COLO829 (cell line): ENCODE measurements around the gene VAT1.

Source experiments
- DNase-seq: peaks from one replicate; pipeline ENCODE4 v3.0.0; 2012; ENCODE audit warnings: low spot score

The VAT1 gene

DNA sequence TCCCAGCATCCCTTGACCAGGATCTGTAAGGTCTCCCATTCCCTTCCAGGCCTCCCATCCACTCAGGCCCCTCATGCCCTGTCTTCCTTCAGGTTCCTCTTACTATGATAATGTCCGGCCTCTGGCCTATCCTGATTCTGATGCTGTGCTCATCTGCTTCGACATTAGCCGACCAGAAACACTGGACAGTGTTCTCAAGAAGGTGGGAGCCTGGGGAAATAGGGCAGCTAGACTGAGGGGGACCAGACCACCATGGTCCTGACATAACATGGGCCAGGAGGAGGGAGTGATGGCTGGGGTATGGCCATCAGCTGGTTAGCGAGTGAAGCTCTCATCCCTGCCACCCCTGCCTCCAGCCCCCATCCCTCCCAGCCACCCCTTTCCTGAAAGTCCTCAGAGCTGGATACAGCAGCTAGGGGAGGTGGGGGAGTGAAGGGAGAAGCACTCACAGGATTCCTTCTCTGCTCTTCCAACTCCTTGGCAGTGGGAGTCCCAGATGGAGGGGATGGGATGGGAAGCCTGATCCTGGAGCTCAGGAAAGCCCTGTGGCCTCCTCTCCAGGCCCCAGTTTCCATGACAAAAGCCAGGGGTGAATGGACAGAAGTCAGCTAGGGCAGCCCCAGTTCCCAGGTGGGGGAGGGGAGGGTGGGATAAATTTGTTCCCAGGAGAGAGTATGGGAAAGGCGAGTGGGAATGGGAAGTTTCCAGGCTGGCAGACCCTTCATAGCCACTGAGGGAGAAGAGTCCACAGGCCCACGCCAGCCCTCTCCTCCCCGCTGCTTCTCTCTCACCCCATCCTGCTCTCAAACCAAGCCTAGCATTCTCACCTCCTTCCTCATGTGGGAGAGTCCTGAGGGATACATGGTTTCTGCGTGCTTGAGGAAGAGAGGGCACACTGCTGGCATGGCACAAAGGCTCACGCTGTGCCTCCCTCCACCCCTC, 5.2 kb upstream of the VAT1 start:
- DNase-seq: no peak

DNA sequence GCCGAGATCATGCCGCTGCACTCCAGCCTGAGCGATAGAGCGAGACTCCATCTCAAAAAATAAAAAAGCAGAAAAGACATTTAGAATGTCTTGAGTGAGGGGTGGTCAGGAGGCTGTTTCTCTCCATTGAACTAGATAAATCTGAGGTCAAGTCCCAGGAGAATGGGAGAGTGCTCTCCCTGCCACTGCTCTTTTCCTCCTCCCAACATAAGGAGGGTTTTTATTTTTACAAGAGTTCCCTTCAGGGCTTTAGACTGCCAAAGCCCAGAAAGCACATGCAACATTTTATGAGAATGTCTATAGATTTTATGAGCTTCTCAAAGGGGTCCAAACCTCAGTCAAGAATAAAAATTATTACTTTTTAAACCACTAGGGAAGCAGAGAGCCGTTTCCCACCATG, 4.4 kb upstream of the VAT1 start:
- no peak for DNase-seq

DNA sequence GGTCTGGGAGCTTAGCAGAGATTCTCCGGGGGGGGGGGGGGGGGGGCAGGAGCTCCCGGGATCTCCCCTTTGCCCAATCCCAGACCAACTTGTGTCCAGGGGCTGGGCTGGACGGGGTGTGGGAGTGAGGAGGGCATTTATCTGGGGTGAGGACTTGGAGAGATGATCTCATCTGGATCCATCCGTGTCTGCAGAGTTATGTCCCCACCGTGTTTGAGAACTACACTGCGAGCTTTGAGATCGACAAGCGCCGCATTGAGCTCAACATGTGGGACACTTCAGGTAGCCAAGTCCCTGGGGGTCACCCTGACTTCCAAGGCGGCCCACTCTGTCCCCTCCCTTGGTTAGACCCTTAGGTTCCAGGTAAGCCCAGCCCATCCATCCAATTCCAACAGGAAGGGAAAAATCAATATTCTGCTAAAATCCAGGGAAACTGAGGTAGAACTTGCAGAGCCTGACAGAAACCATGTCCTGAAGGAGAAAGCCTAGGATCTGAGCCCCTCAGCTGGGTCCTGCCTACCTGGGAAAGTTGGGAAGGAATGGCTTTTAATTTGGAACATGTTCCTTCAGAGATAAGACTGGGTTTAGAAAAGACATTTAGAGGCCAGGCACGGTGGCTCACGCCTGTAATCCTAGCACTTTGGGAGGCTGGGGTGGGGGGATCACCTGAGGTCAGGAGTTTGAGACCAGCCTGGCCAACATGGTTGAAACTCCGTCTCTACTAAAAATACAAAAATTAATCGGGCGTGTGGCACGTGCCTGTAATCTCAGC, 3.8 kb upstream of the VAT1 start:
- DNase-seq: no peak

DNA sequence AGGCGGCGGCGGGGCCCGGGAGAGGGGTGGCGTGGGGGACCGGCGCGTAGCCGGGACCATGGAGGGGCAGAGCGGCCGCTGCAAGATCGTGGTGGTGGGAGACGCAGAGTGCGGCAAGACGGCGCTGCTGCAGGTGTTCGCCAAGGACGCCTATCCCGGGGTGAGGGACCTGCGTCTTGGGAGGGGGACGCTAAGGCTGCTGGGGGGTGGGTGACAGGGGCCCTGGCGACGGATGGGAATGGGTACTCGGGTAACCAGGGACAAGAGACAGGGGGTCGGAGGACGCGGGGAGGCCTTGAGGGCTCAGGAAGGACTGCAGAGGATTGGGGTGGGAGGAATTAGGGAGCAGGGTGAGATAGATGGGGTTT, 3.1 kb upstream of the VAT1 start:
- no peak for DNase-seq

DNA sequence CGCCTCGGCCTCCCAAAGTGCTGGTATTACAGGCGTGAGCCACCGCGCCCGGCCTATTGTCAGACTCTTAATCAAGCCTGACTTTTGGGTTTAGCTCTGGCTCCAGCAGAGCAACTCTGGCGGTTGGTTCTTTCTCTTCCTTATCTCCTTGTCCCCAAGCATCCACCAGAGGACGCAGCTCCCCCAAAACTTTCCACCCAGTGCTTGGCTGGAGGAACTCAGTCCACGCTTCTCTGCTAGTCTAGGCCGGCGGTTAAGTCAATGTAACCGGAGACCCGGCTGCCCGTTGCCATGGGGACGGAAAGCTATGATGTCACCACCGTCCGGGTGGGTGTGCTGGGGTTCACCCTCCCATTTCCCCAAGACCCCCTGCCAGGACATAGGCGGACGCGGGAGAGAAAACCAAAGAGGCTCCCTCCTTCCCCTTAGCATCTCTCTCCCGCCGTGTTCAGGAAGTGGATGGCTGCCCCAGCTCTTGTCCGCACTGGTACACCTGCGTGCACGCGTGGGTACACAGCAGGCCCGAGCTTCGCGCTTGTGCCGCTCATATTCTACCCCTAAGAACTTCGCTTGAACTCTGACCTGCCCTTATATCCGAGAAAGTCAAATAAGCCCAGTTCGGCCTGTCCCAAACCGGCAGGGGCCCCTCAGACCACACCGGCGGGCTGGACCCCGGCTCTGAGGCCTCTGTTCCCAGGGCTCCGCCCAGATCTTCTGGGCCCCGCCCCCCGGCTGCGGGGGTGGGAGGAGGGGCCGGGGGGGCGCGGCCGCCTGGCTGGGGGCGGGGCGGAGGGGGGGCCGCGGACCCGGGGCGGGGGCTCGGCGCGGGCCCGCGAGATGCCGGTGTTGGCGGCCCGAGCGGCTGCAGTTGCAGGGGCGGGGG, 2.5 kb upstream of the VAT1 start, which contains the start of gene RND2:
Gene RND2 (plus strand): TSS at position 825 of the 883 bp plus-strand sequence. CDS start 117 bp downstream, outside the sequence.
- peak; percentile 81 for DNase-seq

DNA sequence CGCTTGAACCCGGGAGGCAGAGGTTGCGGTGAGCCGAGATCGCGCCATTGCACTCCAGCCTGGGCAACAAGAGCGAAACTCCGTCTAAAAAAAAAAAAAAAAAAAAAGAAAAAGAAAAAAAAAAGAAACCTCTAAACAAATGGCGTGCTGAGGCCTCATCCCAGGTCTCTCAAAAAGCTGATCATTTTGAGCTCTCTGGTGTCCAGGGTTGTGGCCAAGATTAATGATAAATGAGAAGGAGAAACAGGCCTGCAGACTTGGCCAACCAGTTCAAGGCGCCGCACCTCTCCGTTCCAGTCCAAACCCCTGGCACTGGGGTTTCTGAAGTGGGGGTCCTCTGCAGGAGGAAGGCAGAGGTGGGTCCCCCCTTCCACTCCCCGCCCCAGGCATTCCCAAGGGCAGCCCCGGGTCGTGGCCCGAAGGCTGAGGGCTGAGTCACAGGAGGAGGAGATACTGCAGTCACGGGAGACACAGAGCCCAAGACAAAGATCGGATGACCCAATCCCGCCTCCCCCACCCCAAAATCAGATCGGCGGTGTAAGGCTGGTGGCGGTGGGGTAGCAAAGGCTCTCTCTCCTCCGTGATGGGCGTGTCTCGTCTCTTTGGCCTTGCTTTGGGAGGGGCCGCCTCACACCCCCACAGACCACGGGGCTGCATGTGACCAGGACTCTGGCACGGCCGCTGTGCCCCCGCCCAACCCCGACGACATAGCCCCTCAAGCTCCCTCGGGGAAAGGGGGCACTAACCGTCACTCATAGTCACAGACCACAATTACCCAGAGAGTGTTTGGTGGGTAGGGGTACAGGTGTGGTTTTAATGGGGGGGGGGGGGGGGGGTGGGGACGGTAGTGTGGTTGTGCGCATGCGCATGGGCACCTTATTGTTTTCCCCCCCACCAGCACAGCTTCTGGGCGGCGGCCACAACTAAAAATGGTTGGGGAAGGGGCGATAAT, 1.1 kb downstream of the VAT1 start:
- peak; percentile 85 for DNase-seq

DNA sequence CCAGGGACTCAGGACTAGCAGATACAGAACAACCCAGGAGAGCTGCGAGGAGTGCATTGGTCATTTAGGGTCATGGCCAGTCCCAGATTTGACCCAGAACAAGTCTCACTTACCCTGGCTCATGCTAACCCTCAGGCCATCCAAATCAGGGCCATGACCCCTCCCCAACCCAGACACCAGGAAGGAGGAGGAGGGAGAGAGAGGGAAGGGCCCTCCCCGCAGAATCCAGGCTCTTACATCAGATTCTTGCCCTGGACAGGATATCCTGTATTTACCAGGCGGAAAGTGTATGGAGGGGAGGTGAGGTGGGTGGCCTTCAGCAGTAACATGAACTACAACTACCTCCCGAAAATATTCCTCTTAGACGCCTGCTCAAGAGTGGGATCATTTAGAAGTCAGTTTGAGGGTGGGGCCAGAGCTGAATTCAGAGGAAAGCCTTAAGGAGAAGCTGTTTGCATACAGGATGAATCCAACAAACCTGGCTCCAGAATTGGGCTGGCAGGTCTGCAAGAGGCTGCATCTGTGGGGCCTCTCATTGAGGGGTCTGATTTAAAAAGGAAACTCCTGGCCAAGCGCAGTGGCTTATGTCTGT, 2.1 kb downstream of the VAT1 start:
- no peak for DNase-seq

DNA sequence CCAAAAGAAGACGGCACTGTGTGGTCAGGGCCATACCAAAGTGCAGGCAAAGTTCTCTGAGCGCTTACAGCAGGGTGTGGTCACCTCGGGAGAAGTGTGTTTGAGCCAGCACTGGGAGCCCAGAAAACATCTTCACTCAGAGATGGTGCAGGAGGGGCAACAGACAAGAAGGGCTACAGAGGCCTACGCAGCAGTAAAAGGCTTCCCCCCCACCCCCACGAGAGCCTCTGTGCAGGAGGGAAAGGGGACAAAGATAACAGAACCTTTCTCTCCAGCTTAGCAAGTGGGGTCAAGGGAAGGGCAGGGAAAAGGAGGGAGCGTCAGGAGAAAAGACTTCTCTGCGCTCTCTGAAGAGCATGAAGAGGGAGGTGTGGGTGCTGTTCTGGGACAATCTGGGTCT, 2.8 kb downstream of the VAT1 start:
- DNase-seq: peak; percentile 51

DNA sequence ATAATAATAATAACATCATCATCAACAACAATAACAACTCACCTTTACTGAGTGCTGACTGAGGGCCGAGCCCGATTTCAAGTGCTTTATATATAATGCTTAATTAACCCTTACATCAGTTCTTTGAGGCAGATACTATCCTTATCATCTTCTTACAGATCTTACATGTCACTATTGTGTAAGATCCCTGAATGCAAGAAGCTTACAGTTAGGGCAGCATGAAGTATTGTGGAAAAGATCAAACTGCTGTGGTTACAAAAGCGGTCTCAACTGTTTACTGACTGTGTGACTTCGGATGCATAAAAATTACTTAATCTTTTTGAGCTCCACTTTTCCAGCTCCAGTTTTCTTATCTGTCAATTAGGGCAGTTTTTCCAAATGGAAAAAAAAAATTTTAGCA, 3.3 kb downstream of the VAT1 start:
- DNase-seq: no peak

DNA sequence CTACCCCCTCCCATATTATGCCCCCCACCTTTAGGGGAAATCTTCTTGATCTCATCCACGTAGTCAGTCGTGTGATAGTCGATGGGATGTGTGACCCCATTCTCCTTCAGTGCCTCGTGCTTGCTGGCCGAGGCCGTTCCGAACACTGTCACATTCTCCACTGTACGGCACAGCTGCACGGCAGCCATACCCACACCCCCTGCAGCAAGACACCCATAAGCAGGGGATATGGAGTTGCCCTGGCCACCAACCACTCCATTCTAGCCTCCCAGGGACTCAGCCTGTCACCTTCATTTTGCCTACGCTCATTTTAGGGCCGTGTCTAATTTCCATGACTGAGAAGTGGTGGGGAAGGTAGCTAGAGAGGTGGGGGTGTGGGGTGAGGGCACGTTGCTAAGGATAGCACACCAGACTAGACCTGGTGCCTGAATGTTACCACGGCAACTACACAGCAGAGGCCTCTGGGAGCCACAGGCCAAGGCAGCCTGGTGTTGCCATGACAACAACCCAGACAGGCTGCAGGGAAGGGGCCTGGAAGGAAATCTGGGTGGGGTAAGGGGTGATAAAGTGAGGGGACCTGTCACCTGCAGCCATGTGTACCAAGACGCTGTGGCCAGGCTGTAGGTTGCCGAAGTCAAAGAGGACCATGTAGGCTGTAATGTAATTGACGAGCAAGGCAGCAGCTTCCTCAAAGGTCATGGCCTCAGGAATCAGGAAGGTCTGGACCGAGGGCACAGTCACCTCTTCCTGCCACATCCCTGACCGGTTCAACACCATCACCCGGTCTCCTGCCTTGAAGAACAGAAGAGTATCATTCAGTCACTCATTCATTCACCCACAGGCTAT, 4.0 kb downstream of the VAT1 start:
- no peak for DNase-seq

DNA sequence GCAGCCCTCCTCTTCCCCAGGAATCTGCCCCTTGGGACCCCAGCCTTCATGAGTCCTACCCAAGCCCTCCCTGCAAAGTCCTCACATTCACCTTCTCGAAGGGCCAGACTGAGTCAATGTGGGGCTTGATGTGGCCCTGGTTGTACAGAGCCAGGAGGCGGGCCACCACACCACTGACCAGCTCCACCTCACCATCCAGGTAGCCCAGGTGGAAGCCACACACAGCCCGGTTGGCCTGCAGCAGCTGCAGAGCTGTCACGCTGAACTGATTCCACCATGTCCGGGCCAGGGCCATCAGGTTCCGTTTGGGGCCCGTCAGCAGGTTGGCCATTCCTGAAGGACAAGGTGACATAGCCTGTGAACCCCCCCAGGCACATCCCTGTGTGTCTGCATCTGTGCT, 6.0 kb downstream of the VAT1 start:
- no peak for DNase-seq

DNA sequence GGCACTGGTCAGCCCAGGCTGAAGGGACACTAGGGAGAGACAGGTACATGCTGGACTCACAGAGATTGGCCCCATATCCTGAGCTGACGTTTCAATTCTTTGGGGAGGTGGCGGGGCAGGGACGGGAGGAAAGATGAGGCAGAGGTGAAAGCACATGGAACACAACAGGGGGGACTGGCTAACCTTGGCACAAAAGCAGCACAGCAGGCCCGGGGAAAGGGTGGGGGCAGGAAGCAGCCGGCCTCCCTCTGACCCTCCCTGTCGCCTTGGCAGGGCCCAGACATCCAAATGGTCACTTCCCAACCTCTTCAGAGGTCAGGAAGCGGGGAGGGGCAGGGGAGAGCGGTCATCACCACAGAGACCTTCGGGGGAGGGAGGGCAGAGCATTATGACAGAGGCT, 6.6 kb downstream of the VAT1 start:
- DNase-seq: no peak

DNA sequence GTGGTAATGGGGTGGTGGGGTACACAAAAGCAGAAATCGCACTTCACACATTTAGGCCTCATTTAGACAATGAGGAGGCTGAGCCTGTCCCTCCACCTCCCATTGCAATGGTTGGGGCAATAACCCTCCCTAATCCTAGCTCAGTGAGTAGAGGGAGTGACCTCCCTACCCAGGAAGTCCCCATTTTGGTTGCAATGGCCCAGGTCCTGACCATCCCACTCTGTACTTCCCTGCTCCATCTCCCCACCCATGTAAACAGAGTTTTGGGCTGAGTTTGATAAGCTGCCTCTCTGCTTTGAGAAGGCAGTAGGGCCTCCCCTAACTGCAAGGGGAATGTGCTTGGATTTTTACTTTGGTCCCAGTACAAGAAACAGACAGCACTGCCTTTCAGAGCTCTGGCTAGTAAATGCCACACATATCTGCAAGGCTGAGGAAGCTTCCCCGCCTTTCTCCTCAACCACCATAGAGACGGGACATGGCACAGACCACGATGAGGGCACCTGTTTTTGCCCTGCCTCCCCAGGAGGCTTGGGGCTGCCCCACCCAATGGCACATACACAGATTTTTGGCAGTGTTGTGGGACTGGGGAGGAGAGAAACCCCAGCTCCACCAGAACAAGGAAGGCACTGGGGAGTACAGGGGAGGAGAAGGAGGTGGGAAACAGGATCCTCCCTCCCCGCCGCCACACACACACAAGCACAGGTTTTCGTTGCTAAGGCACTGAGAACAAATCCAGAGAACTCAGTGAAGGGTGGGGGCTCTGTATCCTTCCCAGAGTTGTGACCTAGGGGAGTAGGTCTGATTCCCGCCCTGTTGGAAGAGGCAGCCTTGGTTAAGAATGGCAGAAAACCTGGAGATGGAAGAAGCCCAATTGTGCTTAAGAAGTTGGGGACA, 7.3 kb downstream of the VAT1 start:
- DNase-seq: no peak

DNA sequence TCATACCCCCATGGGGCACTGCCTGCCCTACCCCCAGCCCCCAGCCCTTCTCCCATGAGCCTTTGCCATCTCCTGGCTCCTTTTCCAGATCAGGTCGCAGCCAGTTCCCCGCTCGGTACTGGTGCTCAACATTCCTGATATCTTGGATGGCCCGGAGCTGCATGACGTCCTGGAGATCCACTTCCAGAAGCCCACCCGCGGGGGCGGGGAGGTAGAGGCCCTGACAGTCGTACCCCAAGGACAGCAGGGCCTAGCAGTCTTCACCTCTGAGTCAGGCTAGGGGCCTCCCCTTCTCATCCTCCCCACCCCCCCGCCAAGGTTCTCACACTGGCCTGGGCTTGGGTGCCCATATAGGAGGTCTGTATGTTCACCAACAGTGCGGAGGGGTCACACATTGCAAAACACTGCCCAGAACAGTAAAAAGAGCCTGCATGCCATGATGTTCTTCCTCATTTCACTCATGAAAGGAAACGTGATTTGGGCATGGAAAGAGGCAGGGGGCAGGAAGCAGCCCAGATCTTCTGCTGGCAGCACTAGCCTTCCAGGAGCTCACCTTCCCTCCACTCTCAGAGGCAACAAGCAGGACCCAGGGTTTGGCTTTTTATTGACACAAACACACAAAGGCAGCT, 8.1 kb downstream of the VAT1 start:
- DNase-seq: no peak

DNA sequence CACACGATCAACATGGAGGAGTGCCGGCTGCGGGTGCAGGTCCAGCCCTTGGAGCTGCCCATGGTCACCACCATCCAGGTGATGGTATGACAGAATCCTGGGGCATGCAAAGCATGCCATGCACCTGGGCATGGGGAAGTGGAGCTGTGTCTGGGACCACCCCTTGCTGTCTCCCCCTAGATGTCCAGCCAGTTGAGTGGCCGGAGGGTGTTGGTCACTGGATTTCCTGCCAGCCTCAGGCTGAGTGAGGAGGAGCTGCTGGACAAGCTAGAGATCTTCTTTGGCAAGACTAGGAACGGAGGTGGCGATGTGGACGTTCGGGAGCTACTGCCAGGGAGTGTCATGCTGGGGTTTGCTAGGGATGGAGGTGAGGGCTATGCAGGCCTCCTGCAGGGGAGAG, 8.9 kb downstream of the VAT1 start:
- DNase-seq: no peak

DNA sequence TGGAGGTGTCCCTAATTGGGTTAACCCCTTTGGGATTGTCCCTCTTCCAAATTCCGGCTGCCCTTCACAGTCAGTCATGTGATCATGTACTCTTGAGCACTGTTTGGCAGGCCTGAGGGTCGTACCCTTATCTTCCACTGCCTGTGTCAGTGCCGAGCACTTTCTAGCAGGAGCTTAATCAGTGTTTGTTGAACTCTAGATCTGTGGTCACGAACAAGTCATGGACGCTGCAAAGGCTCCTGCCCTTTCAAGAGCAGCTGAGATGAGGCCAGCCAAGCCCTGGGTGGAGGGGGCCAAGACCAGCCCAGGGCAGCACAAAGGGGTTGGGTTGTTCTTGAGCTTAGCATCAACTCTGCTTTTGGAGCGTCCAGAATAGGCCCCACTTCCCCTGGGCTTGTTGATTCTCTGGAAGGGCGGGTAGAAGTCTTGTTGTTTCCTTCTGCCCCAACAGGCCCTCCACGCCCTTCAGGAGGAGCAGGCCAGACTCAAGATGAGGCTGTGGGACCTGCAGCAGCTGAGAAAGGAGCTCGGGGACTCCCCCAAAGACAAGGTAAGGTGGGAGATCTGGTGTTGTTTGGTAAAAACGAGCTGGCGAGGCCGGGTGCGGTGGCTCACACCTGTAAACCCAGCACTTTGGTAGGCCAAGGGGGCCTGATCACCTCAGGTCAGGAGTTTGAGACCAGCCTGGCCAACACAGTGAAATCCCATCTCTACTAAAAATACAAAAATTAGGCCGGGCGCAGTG, 10.3 kb downstream of the VAT1 start:
- no peak for DNase-seq

DNA sequence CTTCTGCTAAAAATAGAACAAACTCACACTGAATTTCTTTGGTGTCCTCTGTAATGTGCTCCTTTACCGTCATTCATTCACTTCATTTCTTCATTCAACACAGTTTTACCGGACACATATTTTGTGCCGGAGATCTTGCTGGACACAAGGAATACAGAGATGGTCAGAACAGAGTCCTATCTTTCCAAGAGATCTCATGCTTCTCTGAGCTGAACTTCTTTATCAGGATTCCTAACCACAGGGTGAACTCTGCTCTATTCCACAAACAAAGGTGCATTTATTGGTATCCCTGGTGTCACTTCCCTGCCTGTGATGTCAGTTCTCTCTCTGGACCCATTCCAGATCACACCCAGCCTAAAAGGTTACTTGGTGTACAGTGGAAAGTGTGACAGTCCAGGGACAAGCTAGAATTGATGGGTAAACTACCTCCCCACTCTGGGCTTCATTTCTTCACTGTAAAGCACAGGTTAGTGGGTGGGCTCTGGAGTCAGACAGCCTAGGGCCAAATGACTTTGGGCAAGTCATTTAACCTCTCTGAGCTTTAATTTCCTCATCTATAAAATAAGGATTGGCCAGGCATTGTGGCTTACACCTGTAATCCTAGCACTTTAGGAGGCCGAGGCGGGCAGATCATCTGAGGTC, 11.4 kb downstream of the VAT1 start:
- peak; percentile 96 for DNase-seq
